Panc1 (cell line): ENCODE measurements around the gene SLC5A8.

ENCODE experiments used
- CTCF ChIP-seq: fragments of 450-650 bp; IDR thresholded peaks from 2 replicates; pipeline ENCODE4 v1.5.1; 2017; ENCODE audit warnings: mild to moderate bottlenecking
- POLR2AphosphoS5 ChIP-seq: IDR thresholded peaks from 2 replicates; pipeline ENCODE4 v1.6.1; 2012; ENCODE audit warnings: mild to moderate bottlenecking, low read depth, low read length, moderate library complexity
- REST ChIP-seq, 2 experiments: IDR thresholded peaks; 2 replicates each; pipeline ENCODE4 v1.6.1; 2011 to 2012; ENCODE audit warnings: low read depth in 2 of 2, control low read depth in 1 of 2, low read length in 1 of 2, mild to moderate bottlenecking in 1 of 2, moderate library complexity in 1 of 2; ENCODE audit not compliant: insufficient read depth in 1 of 2
- SIN3A ChIP-seq: IDR thresholded peaks from 2 replicates; pipeline ENCODE4 v1.6.1; 2012; ENCODE audit warnings: low read depth, mild to moderate bottlenecking, low read length, moderate library complexity, borderline replicate concordance; ENCODE audit not compliant: insufficient read depth
- TCF7L2 ChIP-seq: IDR thresholded peaks from 2 replicates; pipeline ENCODE4 v1.6.1; 2011; ENCODE audit warnings: mild to moderate bottlenecking, low read depth, low read length, inconsistent platforms

GRCh38 chr12:101243616-101244015, 33.6 kb upstream of the SLC5A8 start:
- TF ChIP-seq CTCF = no peak
- TF ChIP-seq POLR2AphosphoS5 = no peak
- TF ChIP-seq REST (IDR thresholded peaks at IDR 0.05; ENCODE audit: insufficient read depth in 1 of 2, low read depth in 2 of 2, low read length in 1 of 2) = no peak
- no peak for TF ChIP-seq SIN3A
- no peak for TF ChIP-seq TCF7L2
